Esophagus muscularis mucosa (tissue), 4 donors: ENCODE data around the gene ALOX12B. TPM values are rescaled to one million over a fixed set of nuclear protein-coding genes. Genes with fewer than 3 reads are reported as not detected.
"Not testable (repeated sequence)": the region's sequence is repeated elsewhere in the genome, so short reads cannot be mapped to it uniquely, and the experiment has no call there.

ENCODE experiments used
- DNase-seq: peaks from one replicate; pipeline ENCODE4 v3.0.0-alpha.2; 2017; ENCODE audit errors: extremely low spot score
- H3K27ac ChIP-seq, 4 donors: fragments of 200-600 bp; sonication (generic); replicated peaks in 1 of 4; 1 replicate in 3 of 4; 2 replicates in 1 of 4; pipeline ENCODE4 v1.5.1; 2016 to 2019; ENCODE audit warnings: mild to moderate bottlenecking in 1 of 4
- H3K27me3 ChIP-seq, 4 donors: fragments of 200-600 bp; sonication (generic); one replicate each; pipeline versions ENCODE4 v1.5.1 to v1.6.0; 2016 to 2019
- H3K36me3 ChIP-seq, 4 donors: fragments of 200-600 bp; sonication (generic); one replicate each; pipeline ENCODE4 v1.5.1; 2016 to 2019
- H3K4me1 ChIP-seq, 4 donors: fragments of 200-600 bp; sonication (generic); one replicate each; pipeline ENCODE4 v1.5.1; 2016 to 2019
- H3K4me3 ChIP-seq, 4 donors: fragments of 200-600 bp; sonication (generic); 1 replicate in 2 of 4; 2 replicates in 2 of 4; pipeline ENCODE4 v1.5.1; 2016 to 2019; ENCODE audit warnings: mild to moderate bottlenecking in 4 of 4, moderate library complexity in 1 of 4
- H3K9me3 ChIP-seq, 4 donors: fragments of 200-600 bp; sonication (generic); 1 replicate in 3 of 4; 2 replicates in 1 of 4; pipeline ENCODE4 v1.5.1; 2016 to 2019
- EP300 ChIP-seq: sonication (generic); formaldehyde crosslinking; IDR thresholded peaks from one replicate; pipeline ENCODE4 v1.6.1; 2017; ENCODE audit warnings: antibody characterized with exemption
- POLR2A ChIP-seq: fragments of 450-650 bp; IDR thresholded peaks from one replicate; pipeline ENCODE4 v1.6.1; 2017; ENCODE audit warnings: antibody characterized with exemption, moderate library complexity, mild to moderate bottlenecking, low read depth
- POLR2AphosphoS5 ChIP-seq, 2 donors: sonication (generic); formaldehyde crosslinking; IDR thresholded peaks; one replicate each; pipeline ENCODE4 v1.6.1; 2017; ENCODE audit warnings: antibody characterized with exemption in 2 of 2
- WGBS: methylation state at CpG from one replicate; pipeline ENCODE4 v1.1.5; 2018; 5-methylcytosine and 5-hydroxymethylcytosine counted together
- intact Hi-C: fragments of 100-400 bp; cut with DNase I; formaldehyde crosslinking; loops from one replicate; pipeline ENCODE4 v1.15.1; 2023
- small RNA-seq, 3 donors: library from RNA; depleted of rRNA; stranded (forward); fragments of <200 nt; gene quantifications; one replicate each; pipeline ENCODE3, GENCODE V24; 2016
- total RNA-seq, 4 donors: library from RNA; depleted of rRNA; stranded (reverse); fragments of >200 nt; gene quantifications; one replicate each; pipeline versions ENCODE4 v1.1.0 to v1.2.1, GENCODE V29; 2016
- TF ChIP-seq, protein P1 (sequence below), 3 experiments: fragments of 200-600 bp in 2 of 3; fragments of 450-650 bp in 1 of 3; sonication (generic) in 2 of 3; IDR thresholded peaks; one replicate each; pipeline ENCODE4 v1.5.1; 2017 to 2019; ENCODE audit warnings: antibody characterized with exemption in 3 of 3, mild to moderate bottlenecking in 2 of 3, moderate library complexity in 1 of 3

Gene ALOX12B
- total RNA-seq, 4 donors from 2014 or later, result not detected

DNA sequence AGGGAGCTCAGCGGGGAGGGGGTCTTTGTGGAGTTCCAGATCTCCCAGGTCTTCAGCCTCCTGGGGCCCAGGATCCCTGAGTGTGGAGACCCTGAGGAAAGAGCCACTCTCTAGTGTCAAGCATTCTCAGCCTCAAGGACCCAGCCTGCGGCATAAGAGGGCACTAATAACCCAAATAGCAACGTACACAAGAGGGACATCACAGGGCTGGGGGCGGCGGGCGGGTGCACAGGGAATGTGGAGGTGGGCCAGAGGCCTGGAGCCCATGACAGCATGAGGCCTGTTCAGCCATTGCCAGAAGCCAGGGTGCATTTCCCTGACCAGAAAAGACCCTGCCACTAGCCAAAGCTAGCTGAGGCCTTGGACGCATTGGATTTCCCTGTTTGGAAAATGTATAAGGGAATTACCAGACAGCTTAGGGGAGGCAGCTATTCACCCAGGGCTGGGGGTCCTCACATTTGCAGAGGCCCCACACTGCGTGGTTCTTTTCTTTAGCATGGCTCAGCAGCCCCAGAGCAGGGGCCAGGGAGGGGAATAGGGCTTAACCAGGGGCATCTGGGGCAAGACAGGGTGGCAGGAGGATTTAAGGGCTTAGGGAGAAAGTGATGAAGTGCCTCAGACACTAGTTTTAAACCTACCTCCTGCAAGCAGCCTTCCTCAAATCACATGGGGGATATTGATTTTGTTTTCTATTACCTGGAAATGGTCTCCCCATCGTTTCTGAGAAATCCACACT is 62.2 kb downstream of the ALOX12B start:
- 86% methylated on average over 7 of the region's 9 CpGs for WGBS
- Histone ChIP-seq H3K9me3 (no peaks in the 10 kb centered on the region), H3K27ac (no peak overlapping the region), H3K4me3 (no peak overlapping the region), H3K36me3 (no peaks in the 10 kb centered on the region), H3K4me1 (no peaks in the 10 kb centered on the region), H3K27me3 (peaks cover 0 to 31% (median 0%) of the 10 kb centered on the region in 4 donors)
- TF ChIP-seq POLR2A, result no peak
- no peak for TF ChIP-seq POLR2AphosphoS5 (IDR thresholded peaks at IDR 0.05)
- no peak for TF ChIP-seq EP300
- TF ChIP-seq, protein P1, sequence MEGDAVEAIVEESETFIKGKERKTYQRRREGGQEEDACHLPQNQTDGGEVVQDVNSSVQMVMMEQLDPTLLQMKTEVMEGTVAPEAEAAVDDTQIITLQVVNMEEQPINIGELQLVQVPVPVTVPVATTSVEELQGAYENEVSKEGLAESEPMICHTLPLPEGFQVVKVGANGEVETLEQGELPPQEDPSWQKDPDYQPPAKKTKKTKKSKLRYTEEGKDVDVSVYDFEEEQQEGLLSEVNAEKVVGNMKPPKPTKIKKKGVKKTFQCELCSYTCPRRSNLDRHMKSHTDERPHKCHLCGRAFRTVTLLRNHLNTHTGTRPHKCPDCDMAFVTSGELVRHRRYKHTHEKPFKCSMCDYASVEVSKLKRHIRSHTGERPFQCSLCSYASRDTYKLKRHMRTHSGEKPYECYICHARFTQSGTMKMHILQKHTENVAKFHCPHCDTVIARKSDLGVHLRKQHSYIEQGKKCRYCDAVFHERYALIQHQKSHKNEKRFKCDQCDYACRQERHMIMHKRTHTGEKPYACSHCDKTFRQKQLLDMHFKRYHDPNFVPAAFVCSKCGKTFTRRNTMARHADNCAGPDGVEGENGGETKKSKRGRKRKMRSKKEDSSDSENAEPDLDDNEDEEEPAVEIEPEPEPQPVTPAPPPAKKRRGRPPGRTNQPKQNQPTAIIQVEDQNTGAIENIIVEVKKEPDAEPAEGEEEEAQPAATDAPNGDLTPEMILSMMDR (IDR thresholded peaks at IDR 0.05), result no peak
- intact Hi-C loops, result no loop called here
- no peak for DNase-seq

GRCh38 chr17:8024161-8024560 is 63.4 kb downstream of the ALOX12B start:
- H3K27ac ChIP-seq, H3K9me3 ChIP-seq, DNase-seq, H3K4me3 ChIP-seq, intact Hi-C loops, H3K4me1 ChIP-seq, H3K36me3 ChIP-seq: not testable (repeated sequence)
- WGBS, result 67% methylated on average over 6 of the region's 6 CpGs
- H3K27me3 ChIP-seq, result peaks cover 0 to 23% (median 0%) of the 10 kb centered on the region in 4 donors

Small RNA genes lying within 50 kb of the gene (small RNA-seq; reads per million reads assigned to genes)
- gene MIR4314, result 0 reads per million in 3 donors

Other genes starting within 250 kb of the ALOX12B start
- gene TMEM88, start 232.7 kb downstream of the ALOX12B start, total RNA-seq, result 10 to 100 TPM; 13.3 to 45.9 (median 42.5) TPM
- gene NAA38, start 230.2 kb downstream of the ALOX12B start, total RNA-seq, result 100 to 1,000 TPM in 2 of 4 donors, 10 to 100 TPM in 2; 61.4 to 110 (median 102) TPM
- gene CYB5D1, start 229.7 kb downstream of the ALOX12B start, total RNA-seq, result 10 to 100 TPM; 11.6 to 14.9 (median 12.0) TPM
- gene CHD3, start 198.9 kb downstream of the ALOX12B start, total RNA-seq, result 100 to 1,000 TPM in 3 of 4 donors, 10 to 100 TPM in 1; 82.7 to 139 (median 111) TPM
- gene RNF227, start 171.4 kb downstream of the ALOX12B start, total RNA-seq, result 10 to 100 TPM in 1 of 4 donors, 1 to 10 TPM in 3; 2.1 to 29.2 (median 5.7) TPM
- gene KCNAB3, start 157.9 kb downstream of the ALOX12B start, total RNA-seq, result 1 to 10 TPM in 1 of 4 donors, under 1 TPM in 3; 0.23 to 1.2 (median 0.41) TPM
- gene TRAPPC1, start 155.8 kb downstream of the ALOX12B start, total RNA-seq, result 10 to 100 TPM; 36.3 to 68.8 (median 43.1) TPM
- 10 to 100 TPM; 14.4 to 20.0 (median 16.9) TPM for gene CNTROB, start 155.5 kb downstream of the ALOX12B start, total RNA-seq
- gene GUCY2D, start 85.1 kb downstream of the ALOX12B start, total RNA-seq, result 1 to 10 TPM in 1 of 4 donors, not detected in 3; 1.1 TPM
- gene ALOX15B, start 48.7 kb downstream of the ALOX12B start, total RNA-seq, result 1 to 10 TPM; 1.3 to 3.7 (median 2.0) TPM
- gene ALOXE3, start 30.8 kb upstream of the ALOX12B start, total RNA-seq, result not detected
- 1 to 10 TPM in 1 of 4 donors, not detected in 3; 1.4 TPM for gene HES7, start 36.4 kb upstream of the ALOX12B start, total RNA-seq
- gene PER1, start 64.7 kb upstream of the ALOX12B start, total RNA-seq, result 100 to 1,000 TPM; 127 to 263 (median 168) TPM
- 10 to 100 TPM; 23.7 to 36.4 (median 33.0) TPM for gene VAMP2, start 75.2 kb upstream of the ALOX12B start, total RNA-seq
- 10 to 100 TPM; 10.4 to 17.8 (median 13.6) TPM for gene TMEM107, start 88.7 kb upstream of the ALOX12B start, total RNA-seq
- 10 to 100 TPM in 3 of 4 donors, 1 to 10 TPM in 1; 8.6 to 22.4 (median 13.9) TPM for gene BORCS6, start 102.5 kb upstream of the ALOX12B start, total RNA-seq
- 1 to 10 TPM in 1 of 4 donors, not detected in 3; 1.5 TPM for gene AURKB, start 122.9 kb upstream of the ALOX12B start, total RNA-seq
- 10 to 100 TPM; 15.4 to 24.1 (median 17.2) TPM for gene CTC1, start 160.3 kb upstream of the ALOX12B start, total RNA-seq
- gene PFAS, start 161.6 kb upstream of the ALOX12B start, total RNA-seq, result 10 to 100 TPM in 2 of 4 donors, 1 to 10 TPM in 2; 8.8 to 15.2 (median 11.2) TPM
- gene RANGRF, start 201.0 kb upstream of the ALOX12B start, total RNA-seq, result 10 to 100 TPM; 26.5 to 43.6 (median 34.4) TPM
- 1 to 10 TPM in 3 of 4 donors, under 1 TPM in 1; 0.99 to 2.5 (median 1.3) TPM for gene SLC25A35, start 207.7 kb upstream of the ALOX12B start, total RNA-seq
- gene ARHGEF15, start 222.5 kb upstream of the ALOX12B start, total RNA-seq, result 10 to 100 TPM in 2 of 4 donors, 1 to 10 TPM in 2; 3.3 to 19.8 (median 12.6) TPM